Lung (tissue), 12 donors: ENCODE results near the gene RAB3GAP2. TPM values are rescaled to one million over a fixed set of nuclear protein-coding genes. Genes with fewer than 3 reads are reported as not detected.

Source experiments
- ATAC-seq: fragments of 200-7000 bp; cut with Tn5 transposase; one replicate; pipeline ENCODE4 v1.9.1; 2020; ENCODE audit warnings: moderate number of reproducible peaks; ENCODE audit not compliant: insufficient read depth, low FRiP score
- DNase-seq, 3 donors: peaks; one replicate each; pipeline ENCODE4 v3.0.0-alpha.2; 2013 to 2017
- H3K27ac ChIP-seq, 2 donors: one replicate each; pipeline ENCODE4 v1.5.1; 2013; ENCODE audit warnings: mild to moderate bottlenecking in 2 of 2, moderate library complexity in 2 of 2, control low read depth in 1 of 2, inconsistent platforms in 1 of 2, low read depth in 1 of 2, low read length in 1 of 2
- H3K27me3 ChIP-seq, 3 donors: one replicate each; pipeline ENCODE4 v1.5.1; 2013; ENCODE audit warnings: low read length in 2 of 3; ENCODE audit not compliant: control insufficient read depth in 3 of 3, insufficient read depth in 3 of 3
- H3K36me3 ChIP-seq, 4 donors: one replicate each; pipeline ENCODE4 v1.5.1; 2013; ENCODE audit warnings: low read length in 4 of 4, mild to moderate bottlenecking in 1 of 4, moderate library complexity in 1 of 4; ENCODE audit not compliant: control insufficient read depth in 4 of 4, insufficient read depth in 4 of 4
- H3K4me1 ChIP-seq, 5 donors: one replicate each; pipeline ENCODE4 v1.5.1; 2013; ENCODE audit warnings: low read length in 5 of 5, mild to moderate bottlenecking in 2 of 5, moderate library complexity in 1 of 5; ENCODE audit not compliant: control insufficient read depth in 5 of 5, insufficient read depth in 5 of 5
- H3K4me3 ChIP-seq: one replicate; pipeline ENCODE4 v1.5.1; 2013; ENCODE audit warnings: mild to moderate bottlenecking, control low read depth, moderate library complexity
- H3K9ac ChIP-seq, 2 donors: one replicate each; pipeline ENCODE4 v1.5.1; 2013; ENCODE audit warnings: low read length in 2 of 2, control low read depth in 1 of 2; ENCODE audit not compliant: insufficient read depth in 1 of 2
- H3K9me3 ChIP-seq, 4 donors: one replicate each; pipeline ENCODE4 v1.5.1; 2013; ENCODE audit warnings: low read length in 3 of 4, mild to moderate bottlenecking in 1 of 4, moderate library complexity in 1 of 4; ENCODE audit not compliant: control insufficient read depth in 4 of 4, insufficient read depth in 3 of 4
- CTCF ChIP-seq: IDR thresholded peaks from 2 replicates; pipeline ENCODE4 v1.5.1; 2012; ENCODE audit warnings: mild to moderate bottlenecking; ENCODE audit errors: control extremely low read depth, extremely low read depth
- WGBS, 2 donors: extraction: QIAGEN DNeasy Blood & Tissue Kit; methylation state at CpG; one replicate each; pipeline ENCODE4 v1.1.7; 2013; 5-methylcytosine and 5-hydroxymethylcytosine counted together
- polyA plus RNA-seq, 2 donors: library from polyadenylated mRNA; stranded (reverse); fragments of 200-250 nt; gene quantifications; one replicate each; pipeline ENCODE4 v1.2.1, GENCODE V29; 2013
- total RNA-seq, 2 donors: library from RNA; depleted of rRNA in 1 of 2; stranded (reverse); fragments of >200 nt in 1 of 2; gene quantifications; one replicate each; pipeline ENCODE4 v1.2.1, GENCODE V29; 2014 to 2021
- donor health status: control.
- donor health status: control.
- donor health status: Bipolar disorder and iron deficiency.
- donor health status: healthy.
- donor health status: DM: yes; HTN: yes; CAD: no.

The RAB3GAP2 gene
- total and polyA plus RNA-seq, 4 donors, result 7.5 to 37.5 (median 23.2) TPM

GRCh38 chr1:220318673-220319072 is 46.4 kb upstream of the RAB3GAP2 start:
- 85 to 94% methylated on average over 1 of the region's 1 CpG for WGBS, 2 donors
- no peak overlapping the region for H3K9ac ChIP-seq
- no peak for TF ChIP-seq CTCF
- H3K4me1 ChIP-seq, result peaks cover 0 to 5% (median 0%) of the 10 kb centered on the region in 5 donors
- DNase-seq (no peak), ATAC-seq (no peak)
- no peaks in the 10 kb centered on the region for H3K27me3 ChIP-seq
- H3K27ac ChIP-seq, result no peak overlapping the region
- no peak overlapping the region for H3K4me3 ChIP-seq
- no peaks in the 10 kb centered on the region for H3K36me3 ChIP-seq
- peaks cover 0 to 6% (median 0%) of the 10 kb centered on the region in 4 donors for H3K9me3 ChIP-seq

GRCh38 chr1:220317161-220317560 is 44.9 kb upstream of the RAB3GAP2 start:
- ATAC-seq, result no peak
- no peak for TF ChIP-seq CTCF
- H3K4me3 ChIP-seq, result no peak overlapping the region
- peaks cover 0 to 13% (median 2%) of the 10 kb centered on the region in 5 donors for H3K4me1 ChIP-seq
- no peak overlapping the region for H3K9ac ChIP-seq
- no peaks in the 10 kb centered on the region for H3K27me3 ChIP-seq
- H3K9me3 ChIP-seq, result peaks cover 0 to 4% (median 0%) of the 10 kb centered on the region in 4 donors
- 59 to 71% methylated on average over 4 of the region's 4 CpGs for WGBS, 2 donors
- H3K36me3 ChIP-seq, result no peaks in the 10 kb centered on the region
- no peak overlapping the region for H3K27ac ChIP-seq
- DNase-seq, result no peak

- DNase-seq (no peak), ATAC-seq (no peak)
- TF ChIP-seq CTCF, result no peak
- H3K4me3 ChIP-seq, result no peak overlapping the region
- no peaks in the 10 kb centered on the region for H3K9me3 ChIP-seq
- WGBS, 2 donors, result 93% methylated on average over 3 of the region's 3 CpGs
- H3K4me1 ChIP-seq, result peaks cover 0 to 13% (median 2%) of the 10 kb centered on the region in 5 donors
- H3K27me3 ChIP-seq, result no peaks in the 10 kb centered on the region
- no peak overlapping the region for H3K27ac ChIP-seq
- no peak overlapping the region for H3K9ac ChIP-seq
- H3K36me3 ChIP-seq, result no peaks in the 10 kb centered on the region
Observed at GRCh38 chr1:220316305-220316704, 44.1 kb upstream of the RAB3GAP2 start.
